Heart left ventricle (tissue), 16 donors: ENCODE results near the gene PIP4K2A. TPM values are rescaled to one million over a fixed set of nuclear protein-coding genes. Genes with fewer than 3 reads are reported as not detected.

Experiments
- ATAC-seq, 4 donors: fragments of 200-7000 bp; cut with Tn5 transposase; one replicate each; pipeline ENCODE4 v1.9.1; 2020 to 2022; ENCODE audit warnings: moderate library complexity in 4 of 4, mild to moderate bottlenecking in 3 of 4, moderate number of reproducible peaks in 1 of 4
- DNase-seq, 5 donors: peaks; one replicate each; pipeline ENCODE4 v3.0.0-alpha.2; 2020
- H3K27ac ChIP-seq, 12 donors: fragments of 200-600 bp; sonication (generic) in 4 of 12; one replicate each; pipeline versions ENCODE4 v1.5.0 to v1.8.0; 2016 to 2022; ENCODE audit warnings: mild to moderate bottlenecking in 2 of 12
- H3K27me3 ChIP-seq, 9 donors: fragments of 200-600 bp; sonication (generic) in 2 of 9; one replicate each; pipeline versions ENCODE4 v1.5.1 to v1.8.0; 2016 to 2022; ENCODE audit warnings: mild to moderate bottlenecking in 3 of 9
- H3K36me3 ChIP-seq, 9 donors: fragments of 200-600 bp; sonication (generic) in 2 of 9; one replicate each; pipeline versions ENCODE4 v1.5.0 to v1.8.0; 2018 to 2022; ENCODE audit warnings: mild to moderate bottlenecking in 2 of 9
- H3K4me1 ChIP-seq, 12 donors: fragments of 200-600 bp; sonication (generic) in 4 of 12; one replicate each; pipeline versions ENCODE4 v1.5.0 to v1.8.0; 2016 to 2022; ENCODE audit warnings: mild to moderate bottlenecking in 3 of 12
- H3K4me3 ChIP-seq, 12 donors: fragments of 200-600 bp; sonication (generic) in 4 of 12; one replicate each; pipeline versions ENCODE4 v1.5.0 to v1.8.0; 2017 to 2022; ENCODE audit warnings: mild to moderate bottlenecking in 9 of 12, moderate library complexity in 4 of 12
- H3K9me3 ChIP-seq, 12 donors: fragments of 200-600 bp; sonication (generic) in 4 of 12; one replicate each; pipeline versions ENCODE4 v1.5.0 to v1.8.0; 2016 to 2022; ENCODE audit warnings: mild to moderate bottlenecking in 1 of 12
- POLR2A ChIP-seq, 2 donors: fragments of 450-650 bp; IDR thresholded peaks; one replicate each; pipeline ENCODE4 v1.6.1; 2017; ENCODE audit warnings: antibody characterized with exemption in 2 of 2, mild to moderate bottlenecking in 2 of 2, moderate library complexity in 2 of 2
- WGBS, 4 donors: extraction: QIAGEN DNeasy Blood & Tissue Kit in 2 of 4; methylation state at CpG; one replicate each; pipeline versions ENCODE4 v1.1.5 to v1.1.7; 2013 to 2018; 5-methylcytosine and 5-hydroxymethylcytosine counted together
- intact Hi-C, 10 donors: fragments of 100-400 bp; cut with DNase I; formaldehyde crosslinking; loops; one replicate each; pipeline versions ENCODE4 v1.11.1 to v1.14.2; 2022
- polyA plus RNA-seq, 2 donors: library from polyadenylated mRNA; stranded (reverse); fragments of 200-250 nt; gene quantifications; one replicate each; pipeline ENCODE4 v1.2.3, GENCODE V29; 2013
- total RNA-seq, 9 donors: library from RNA; depleted of rRNA in 2 of 9; stranded (reverse); fragments of >200 nt in 2 of 9; fragmentation: NEBNext Ultra II Directional in 3 of 9; extraction: Animal tissue kit (Norgen Biotek cat#: 25700) in 3 of 9; gene quantifications; one replicate each; pipeline versions ENCODE4 v1.1.0 to v1.2.4, GENCODE V29; 2016 to 2023
- TF ChIP-seq, protein P1 (sequence below), 12 donors: fragments of 200-600 bp; sonication (generic) in 4 of 12; IDR thresholded peaks; one replicate each; pipeline versions ENCODE4 v1.5.0 to v1.8.0; 2018 to 2022; ENCODE audit warnings: antibody characterized with exemption in 12 of 12, mild to moderate bottlenecking in 5 of 12
- donor health status: ischemic (EF 13 %, LVEDD 7.1; RV severe dilation, severe dysfunction).
- donor health status: healthy with polysubstance abuse.
- donor health status: DM: no; HTN: yes; CAD: no.
- donor health status: DM: no; HTN: no; CAD: no.
- donor health status: ischemic (EF 25% LVEDD 6.9; RV normal size, moderate dysfunction).
- donor health status: ischemic (EF 25% LVEDD 5.7; RV mildly dilated, moderate dysfunction).
- donor health status: healthy.
- donor health status: DM: yes; HTN: yes; CAD: no.
- donor health status: ischemic (EF 35%, LVEDD 5.7; RV mildly dilated, moderate dysfunction).
- donor health status: nonischemic (EF 11% LVEDD 7.7; RV severe dilation, severe dysfunction).
- donor health status: DM: yes; HTN: yes; CAD: no.
- donor health status: PGD.
- donor health status: ischemic (EF 29% LVEDD 5.4; RV normal size, mild dysfunction).
- donor health status: nonischemic (EF 23%, LVEDD 6.1; RV moderate dilation, normal function).

The PIP4K2A gene
- total and polyA plus RNA-seq, 11 donors = 4.0 to 35.6 (median 12.5) TPM

DNA sequence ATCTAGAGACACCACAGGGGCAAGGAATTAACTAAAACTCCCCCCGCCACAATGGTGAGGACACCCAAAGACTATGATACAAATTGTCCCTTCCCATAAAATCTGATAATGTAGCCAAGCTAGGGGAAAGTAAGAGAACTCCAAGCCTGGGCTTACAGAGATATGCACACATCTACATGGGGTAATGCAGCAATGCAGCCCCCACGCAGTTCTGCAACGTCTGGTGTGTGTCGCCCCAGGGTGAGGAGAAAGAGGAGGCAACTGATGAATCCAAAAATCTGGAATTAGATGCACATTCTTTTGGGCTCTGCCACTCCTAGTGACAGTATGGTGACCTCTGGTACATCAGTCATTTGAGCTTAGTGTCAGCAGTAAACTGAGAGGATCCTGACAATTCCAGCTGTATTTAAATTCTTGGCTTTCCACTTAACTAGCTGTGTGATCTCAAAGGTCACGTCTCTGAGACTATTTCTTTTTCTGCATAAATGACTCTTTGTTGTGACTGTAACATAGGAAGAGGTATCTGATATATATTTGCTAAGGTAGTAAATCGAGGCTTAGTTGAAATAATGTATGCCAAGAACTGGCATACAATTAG, 51.5 kb downstream of the PIP4K2A start:
- H3K4me1 ChIP-seq = peaks cover 0 to 67% (median 3%) of the 10 kb centered on the region in 12 donors
- TF ChIP-seq POLR2A (IDR thresholded peaks at IDR 0.05) = no peak
- TF ChIP-seq, protein P1, sequence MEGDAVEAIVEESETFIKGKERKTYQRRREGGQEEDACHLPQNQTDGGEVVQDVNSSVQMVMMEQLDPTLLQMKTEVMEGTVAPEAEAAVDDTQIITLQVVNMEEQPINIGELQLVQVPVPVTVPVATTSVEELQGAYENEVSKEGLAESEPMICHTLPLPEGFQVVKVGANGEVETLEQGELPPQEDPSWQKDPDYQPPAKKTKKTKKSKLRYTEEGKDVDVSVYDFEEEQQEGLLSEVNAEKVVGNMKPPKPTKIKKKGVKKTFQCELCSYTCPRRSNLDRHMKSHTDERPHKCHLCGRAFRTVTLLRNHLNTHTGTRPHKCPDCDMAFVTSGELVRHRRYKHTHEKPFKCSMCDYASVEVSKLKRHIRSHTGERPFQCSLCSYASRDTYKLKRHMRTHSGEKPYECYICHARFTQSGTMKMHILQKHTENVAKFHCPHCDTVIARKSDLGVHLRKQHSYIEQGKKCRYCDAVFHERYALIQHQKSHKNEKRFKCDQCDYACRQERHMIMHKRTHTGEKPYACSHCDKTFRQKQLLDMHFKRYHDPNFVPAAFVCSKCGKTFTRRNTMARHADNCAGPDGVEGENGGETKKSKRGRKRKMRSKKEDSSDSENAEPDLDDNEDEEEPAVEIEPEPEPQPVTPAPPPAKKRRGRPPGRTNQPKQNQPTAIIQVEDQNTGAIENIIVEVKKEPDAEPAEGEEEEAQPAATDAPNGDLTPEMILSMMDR (IDR thresholded peaks at IDR 0.05) = no peak
- no peak for DNase-seq
- intact Hi-C loops = no loop called here
- no peaks in the 10 kb centered on the region for H3K9me3 ChIP-seq
- no peak for ATAC-seq
- no peak overlapping the region for H3K4me3 ChIP-seq
- H3K27ac ChIP-seq = no peak overlapping the region
- H3K36me3 ChIP-seq = no peaks in the 10 kb centered on the region
- 80 to 91% (median 84%) methylated on average over 6 of the region's 6 CpGs for WGBS, 4 donors
- H3K27me3 ChIP-seq = no peaks in the 10 kb centered on the region

DNA sequence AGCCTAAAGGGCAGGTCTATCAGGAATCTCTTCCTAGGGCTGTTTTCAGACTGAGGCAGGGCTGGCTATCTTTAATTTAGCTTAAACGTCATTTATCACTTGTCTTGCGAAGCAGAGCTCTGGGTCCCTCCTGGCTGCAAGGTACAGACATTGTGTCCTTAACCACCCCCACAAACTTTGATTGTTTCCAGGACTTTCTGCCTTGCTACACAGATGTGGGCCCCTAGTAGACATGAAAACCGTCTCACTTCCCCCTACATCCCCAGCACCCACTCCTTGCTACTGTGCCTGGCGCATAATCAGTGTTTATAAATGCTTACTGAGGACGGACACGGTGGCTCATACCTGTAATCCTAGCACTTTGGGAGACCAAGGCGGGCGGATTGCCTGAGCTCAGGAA, 54.5 kb downstream of the PIP4K2A start:
- Histone ChIP-seq H3K9me3 (no peaks in the 10 kb centered on the region), H3K36me3 (no peaks in the 10 kb centered on the region), H3K27ac (no peak overlapping the region), H3K27me3 (no peaks in the 10 kb centered on the region), H3K4me3 (no peak overlapping the region), H3K4me1 (peaks cover 0 to 72% (median 12%) of the 10 kb centered on the region in 12 donors)
- no peak for TF ChIP-seq POLR2A (IDR thresholded peaks at IDR 0.05)
- TF ChIP-seq, protein P1 (IDR thresholded peaks at IDR 0.05) = no peak
- 86 to 95% (median 93%) methylated on average over 8 of the region's 8 CpGs for WGBS, 4 donors
- intact Hi-C loops = no loop called here
- ATAC-seq (no peak), DNase-seq (no peak)

DNA sequence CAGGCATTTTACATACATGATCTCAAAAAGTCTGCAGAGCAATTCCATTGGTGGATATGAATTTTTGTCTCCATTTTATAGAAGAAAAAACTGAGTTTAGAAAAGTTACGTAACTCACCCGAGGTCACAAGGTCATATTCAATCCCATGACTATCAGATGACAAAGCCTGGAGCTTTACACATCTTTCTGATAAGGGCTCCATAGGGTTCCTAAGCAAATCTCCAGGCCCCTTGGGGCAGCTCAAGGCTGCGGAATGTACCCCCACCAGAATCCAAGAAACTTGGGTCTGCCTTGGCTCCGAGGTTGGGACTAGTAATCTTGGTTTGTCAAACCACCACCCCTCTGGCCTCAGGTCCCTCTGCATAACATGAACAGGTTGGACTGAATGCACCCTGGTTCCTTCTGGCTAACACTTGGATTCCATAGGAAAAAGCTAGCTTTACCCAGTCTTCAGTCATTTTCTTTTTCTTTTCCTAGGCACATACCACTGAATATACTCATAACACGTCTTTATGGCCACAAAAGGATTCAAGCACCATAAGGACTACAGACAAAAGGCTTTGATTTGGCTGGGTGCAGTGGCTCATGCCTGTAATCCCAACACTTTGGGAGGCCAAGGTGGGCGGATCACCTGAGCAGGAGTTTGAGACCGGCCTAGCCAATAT, 55.5 kb downstream of the PIP4K2A start:
- Histone ChIP-seq H3K9me3 (no peaks in the 10 kb centered on the region), H3K36me3 (no peaks in the 10 kb centered on the region), H3K4me3 (no peak overlapping the region), H3K4me1 (peaks cover 0 to 76% (median 12%) of the 10 kb centered on the region in 12 donors), H3K27ac (no peak overlapping the region), H3K27me3 (no peaks in the 10 kb centered on the region)
- DNase-seq (no peak), ATAC-seq (no peak)
- TF ChIP-seq, protein P1 (IDR thresholded peaks at IDR 0.05) = no peak
- no peak for TF ChIP-seq POLR2A (IDR thresholded peaks at IDR 0.05)
- intact Hi-C loops = no loop called here
- WGBS, 4 donors = 89 to 95% (median 93%) methylated on average over 7 of the region's 7 CpGs

DNA sequence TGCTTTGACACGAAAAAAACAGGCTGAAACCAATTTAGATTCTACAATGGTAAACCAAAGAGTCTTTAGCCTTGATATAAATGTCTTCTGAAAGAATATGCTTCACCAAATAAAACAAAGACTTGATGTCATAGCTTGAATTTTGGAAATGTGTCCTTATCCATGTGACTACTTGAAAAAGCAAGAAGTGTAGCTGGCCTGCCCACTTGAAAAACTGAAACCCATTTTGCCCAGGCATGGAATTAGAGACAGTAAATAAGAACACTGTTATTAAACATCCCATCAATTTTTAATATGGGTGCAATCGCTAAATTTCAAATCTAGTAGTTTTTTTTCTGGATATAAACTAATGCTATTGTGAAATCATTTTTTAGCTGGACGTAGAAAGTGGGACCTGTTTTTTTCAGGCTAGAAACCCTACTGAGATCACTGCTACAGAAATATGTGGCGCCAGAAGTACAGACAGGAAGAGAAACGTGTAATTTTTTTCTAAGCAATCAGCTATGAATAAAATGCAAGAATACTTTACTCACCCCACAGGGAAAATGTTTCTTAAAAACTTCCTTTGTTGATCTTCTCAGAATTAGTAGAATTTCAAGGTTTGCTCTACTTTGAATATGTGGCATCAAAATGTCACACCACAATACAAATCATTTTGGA, 56.7 kb downstream of the PIP4K2A start:
- no peak for ATAC-seq
- Histone ChIP-seq H3K36me3 (no peaks in the 10 kb centered on the region), H3K9me3 (no peaks in the 10 kb centered on the region), H3K4me3 (no peak overlapping the region), H3K4me1 (peaks cover 0 to 81% (median 12%) of the 10 kb centered on the region in 12 donors), H3K27me3 (no peaks in the 10 kb centered on the region), H3K27ac (peak overlapping the region in 4 of 12 donors; percentile 20 to 65 (median 32))
- intact Hi-C loops = no loop called here
- 49 to 69% (median 64%) methylated on average over 5 of the region's 5 CpGs for WGBS, 4 donors
- DNase-seq = no peak
- TF ChIP-seq POLR2A (IDR thresholded peaks at IDR 0.05) = no peak
- TF ChIP-seq, protein P1 (IDR thresholded peaks at IDR 0.05) = no peak
